NB4 (cell line): Measurements from ENCODE around the gene VILL.

Source experiments
- DNase-seq: peaks from one replicate; pipeline ENCODE4 v3.0.0; 2010; ENCODE audit warnings: low read depth
- H3K4me3 ChIP-seq: one replicate; pipeline ENCODE4 v1.5.1; 2011; ENCODE audit warnings: mild to moderate bottlenecking, low read depth, low read length, moderate library complexity
- MAX ChIP-seq: IDR thresholded peaks from 2 replicates; pipeline ENCODE4 v1.6.1; 2011; ENCODE audit warnings: low read depth, low read length
- MYC ChIP-seq: IDR thresholded peaks from 2 replicates; pipeline ENCODE4 v1.6.1; 2011; ENCODE audit warnings: low read depth, low read length
- POLR2A ChIP-seq: IDR thresholded peaks from 2 replicates; pipeline ENCODE4 v1.6.1; 2011; ENCODE audit warnings: mild to moderate bottlenecking; ENCODE audit not compliant: insufficient read length; ENCODE audit errors: extremely low read depth
- TF ChIP-seq, protein P1 (sequence below): IDR thresholded peaks from one replicate; pipeline ENCODE4 v1.5.1; 2012; ENCODE audit warnings: low read depth, low read length

VILL gene

DNA sequence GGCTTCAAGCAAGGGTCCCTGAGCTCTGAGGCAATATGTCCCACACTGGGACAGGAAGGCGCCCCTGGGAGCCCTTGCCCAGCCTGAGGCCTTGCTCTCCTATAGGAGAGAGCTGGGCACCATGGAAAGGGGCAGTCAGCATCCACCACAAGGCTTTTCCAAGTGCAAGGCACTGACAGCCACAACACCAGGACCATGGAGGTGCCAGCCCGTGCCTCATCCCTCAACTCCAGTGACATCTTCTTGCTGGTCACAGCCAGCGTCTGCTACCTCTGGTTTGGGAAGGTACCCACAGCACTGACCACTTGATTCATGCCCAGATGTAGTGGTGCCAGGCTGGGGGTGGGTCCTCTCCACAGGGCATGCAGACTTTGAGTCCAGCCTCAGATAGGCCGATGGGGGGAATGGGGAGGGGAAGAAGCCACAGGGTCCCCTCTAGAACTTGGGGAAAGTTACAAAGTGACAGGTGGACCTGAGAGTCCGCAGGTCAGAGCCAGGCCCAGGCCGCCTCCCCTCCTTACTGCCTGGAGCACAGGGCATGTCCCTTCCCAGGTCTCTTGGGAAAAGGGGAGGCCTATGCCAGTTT, 11.8 kb downstream of the VILL start:
- H3K4me3 ChIP-seq = no peak overlapping the region
- DNase-seq = no peak
- TF ChIP-seq POLR2A = no peak
- TF ChIP-seq MAX = no peak
- TF ChIP-seq MYC = no peak
- TF ChIP-seq, protein P1, sequence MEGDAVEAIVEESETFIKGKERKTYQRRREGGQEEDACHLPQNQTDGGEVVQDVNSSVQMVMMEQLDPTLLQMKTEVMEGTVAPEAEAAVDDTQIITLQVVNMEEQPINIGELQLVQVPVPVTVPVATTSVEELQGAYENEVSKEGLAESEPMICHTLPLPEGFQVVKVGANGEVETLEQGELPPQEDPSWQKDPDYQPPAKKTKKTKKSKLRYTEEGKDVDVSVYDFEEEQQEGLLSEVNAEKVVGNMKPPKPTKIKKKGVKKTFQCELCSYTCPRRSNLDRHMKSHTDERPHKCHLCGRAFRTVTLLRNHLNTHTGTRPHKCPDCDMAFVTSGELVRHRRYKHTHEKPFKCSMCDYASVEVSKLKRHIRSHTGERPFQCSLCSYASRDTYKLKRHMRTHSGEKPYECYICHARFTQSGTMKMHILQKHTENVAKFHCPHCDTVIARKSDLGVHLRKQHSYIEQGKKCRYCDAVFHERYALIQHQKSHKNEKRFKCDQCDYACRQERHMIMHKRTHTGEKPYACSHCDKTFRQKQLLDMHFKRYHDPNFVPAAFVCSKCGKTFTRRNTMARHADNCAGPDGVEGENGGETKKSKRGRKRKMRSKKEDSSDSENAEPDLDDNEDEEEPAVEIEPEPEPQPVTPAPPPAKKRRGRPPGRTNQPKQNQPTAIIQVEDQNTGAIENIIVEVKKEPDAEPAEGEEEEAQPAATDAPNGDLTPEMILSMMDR = no peak

DNA sequence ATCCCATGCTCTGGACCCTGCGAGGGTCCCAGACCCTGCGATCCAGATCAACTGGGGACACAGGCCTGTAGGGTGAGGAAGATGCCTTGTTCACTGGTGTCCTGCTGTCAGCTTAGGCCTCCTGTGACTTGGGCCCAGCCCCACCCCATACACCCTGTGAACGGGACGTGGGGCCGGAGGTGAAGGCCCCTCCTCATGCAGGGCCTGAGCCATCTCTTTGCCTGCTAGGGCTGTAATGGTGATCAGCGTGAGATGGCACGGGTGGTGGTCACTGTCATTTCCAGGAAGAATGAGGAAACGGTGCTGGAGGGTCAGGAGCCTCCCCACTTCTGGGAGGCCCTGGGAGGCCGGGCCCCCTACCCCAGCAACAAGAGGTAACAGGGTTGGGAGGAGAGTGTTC, 12.4 kb downstream of the VILL start:
- no peak for DNase-seq
- no peak for TF ChIP-seq MAX
- TF ChIP-seq, protein P1 = no peak
- no peak for TF ChIP-seq POLR2A
- no peak for TF ChIP-seq MYC
- H3K4me3 ChIP-seq = no peak overlapping the region

GRCh38 chr3:38003371-38003816, 12.8 kb downstream of the VILL start:
- TF ChIP-seq, protein P1 = peak; percentile 89
- no peak for TF ChIP-seq MAX
- peak; percentile 70 for DNase-seq
- H3K4me3 ChIP-seq = no peak overlapping the region

DNA sequence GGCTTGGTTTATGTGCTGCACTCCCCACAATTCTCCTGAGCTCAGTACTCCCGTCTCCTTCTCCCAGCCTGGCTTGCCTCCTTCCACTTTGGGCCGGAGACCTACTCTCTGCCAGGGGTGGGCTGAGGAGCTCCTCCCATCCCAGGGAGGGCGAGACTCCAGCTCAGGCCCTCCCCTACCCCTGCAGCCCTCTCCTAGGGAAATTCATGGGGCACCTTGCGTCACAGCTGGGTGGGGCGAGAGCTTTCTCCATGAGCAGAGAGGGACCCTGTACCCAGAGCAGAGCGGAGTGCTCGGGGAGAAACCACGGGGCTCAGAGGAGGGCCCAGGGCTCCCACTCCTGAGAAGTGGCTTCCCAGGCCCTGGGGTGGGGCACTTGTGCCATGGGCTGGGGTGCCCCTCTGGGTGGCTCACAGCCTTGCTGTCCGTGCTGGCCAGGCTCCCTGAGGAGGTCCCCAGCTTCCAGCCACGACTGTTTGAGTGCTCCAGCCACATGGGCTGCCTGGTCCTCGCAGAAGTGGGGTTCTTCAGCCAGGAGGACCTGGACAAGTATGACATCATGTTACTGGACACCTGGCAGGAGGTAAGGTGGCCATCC, 13.3 kb downstream of the VILL start:
- no peak for DNase-seq
- no peak overlapping the region for H3K4me3 ChIP-seq
- TF ChIP-seq MYC = no peak
- TF ChIP-seq, protein P1 = no peak
- TF ChIP-seq POLR2A = no peak
- TF ChIP-seq MAX = no peak

DNA sequence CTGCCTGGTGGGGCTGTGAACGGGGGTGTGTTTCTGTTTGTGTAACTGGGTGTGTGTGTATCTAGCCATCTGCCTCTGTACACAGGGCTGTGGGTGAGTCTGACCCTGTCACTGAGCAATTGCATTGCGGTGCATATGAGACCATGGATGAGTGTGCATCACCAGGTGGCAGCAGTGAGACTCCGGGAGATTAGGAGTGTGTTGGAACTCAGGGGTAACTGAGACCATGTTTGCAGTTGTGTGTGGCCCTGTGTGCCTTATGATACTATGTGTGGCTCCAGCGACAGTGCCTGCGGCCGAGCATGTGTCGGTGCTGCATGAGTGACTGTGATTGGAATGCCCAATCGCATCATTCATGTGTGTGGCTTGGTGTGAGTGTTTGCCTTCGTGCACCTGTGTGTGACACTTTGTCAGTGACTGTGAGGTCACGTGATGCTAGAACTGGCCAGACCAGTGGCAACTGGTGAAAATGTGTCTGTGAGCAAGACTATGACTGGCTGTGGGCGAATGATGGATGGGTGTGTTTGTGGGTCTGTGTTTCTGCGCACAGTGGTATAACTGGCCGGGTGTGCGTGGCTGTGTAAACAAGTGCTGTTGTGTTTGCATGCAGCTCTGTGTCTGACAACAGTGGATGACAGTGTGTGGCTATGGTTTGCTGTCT, 14.0 kb downstream of the VILL start:
- peak; percentile 70 for DNase-seq
- TF ChIP-seq MYC = no peak
- TF ChIP-seq, protein P1 = peak; percentile 73
- no peak for TF ChIP-seq POLR2A
- TF ChIP-seq MAX = no peak

More for the DNA sequence above, 14.0 kb downstream of the VILL start:
- no peak overlapping the region for H3K4me3 ChIP-seq
